GM12873 (cell line): ENCODE data around the gene PRKCH.

Experiments used
- CTCF ChIP-seq: IDR thresholded peaks from 2 replicates; pipeline ENCODE4 v1.5.1; 2012; ENCODE audit warnings: low read depth, mild to moderate bottlenecking, moderate library complexity, low read length, control low read depth; ENCODE audit not compliant: insufficient read depth; ENCODE audit errors: missing control alignments

Gene PRKCH

GRCh38 chr14:61377749-61378148 is 56.4 kb downstream of the PRKCH start:
- no peak for TF ChIP-seq CTCF

- TF ChIP-seq CTCF = no peak
Observed at GRCh38 chr14:61379639-61380184, 58.3 kb downstream of the PRKCH start.

- no peak for TF ChIP-seq CTCF
Observed at GRCh38 chr14:61380984-61381383, 59.6 kb downstream of the PRKCH start.

GRCh38 chr14:61381553-61381952 is 60.2 kb downstream of the PRKCH start:
- TF ChIP-seq CTCF = no peak

- TF ChIP-seq CTCF = no peak
Observed at GRCh38 chr14:61382842-61383241, 61.5 kb downstream of the PRKCH start.

- TF ChIP-seq CTCF = no peak
Observed at GRCh38 chr14:61385002-61385685, 63.8 kb downstream of the PRKCH start.

GRCh38 chr14:61386173-61386772 is 64.9 kb downstream of the PRKCH start:
- TF ChIP-seq CTCF = no peak
